WTC11 (cell line): ENCODE measurements around the gene SERGEF. TPM values are rescaled to one million over a fixed set of nuclear protein-coding genes. Genes with fewer than 3 reads are reported as not detected.

Source experiments
- ATAC-seq: fragments of 200-7000 bp; cut with Tn5 transposase; 2 replicates; pipeline ENCODE4 v1.10.0; 2021; ENCODE audit warnings: mild to moderate bottlenecking, moderate library complexity
- CTCF ChIA-PET: fragments of 300-600 bp; sonication (Branson Sonifier 250); formaldehyde crosslinking; loops from one replicate; lab custom pipeline; 2021; ENCODE audit warnings: antibody characterized with exemption; lab: Charles Lee
- POLR2A ChIA-PET: fragments of 350-600 bp; sonication (Branson Sonifier 250); formaldehyde crosslinking; loops from one replicate; lab custom pipeline; 2021; ENCODE audit warnings: antibody characterized with exemption; lab: Charles Lee
- DNase-seq: peaks from one replicate; pipeline ENCODE4 v3.0.0; 2021; ENCODE audit warnings: low spot score
- H3K27ac Mint-ChIP-seq: 2 replicates; pipeline ENCODE4 v1.8.0; 2021; ENCODE audit warnings: mixed read lengths
- H3K27me3 Mint-ChIP-seq: 2 replicates; pipeline ENCODE4 v1.8.0; 2021; ENCODE audit warnings: low read depth, mild to moderate bottlenecking, moderate library complexity, mixed read lengths
- H3K36me3 Mint-ChIP-seq: 2 replicates; pipeline ENCODE4 v1.8.0; 2021; ENCODE audit warnings: mixed read lengths
- H3K4me1 Mint-ChIP-seq: 2 replicates; pipeline ENCODE4 v1.8.0; 2022; ENCODE audit warnings: mixed read lengths
- H3K4me3 Mint-ChIP-seq: 2 replicates; pipeline ENCODE4 v1.8.0; 2021; ENCODE audit warnings: mild to moderate bottlenecking, moderate library complexity, mixed read lengths
- H3K9me3 Mint-ChIP-seq: 2 replicates; pipeline ENCODE4 v1.8.0; 2021; ENCODE audit warnings: mixed read lengths
- ATF1 ChIP-seq: sonication (generic); formaldehyde crosslinking; IDR thresholded peaks from 2 replicates; pipeline ENCODE4 v1.8.1; 2023; ENCODE audit warnings: mild to moderate bottlenecking, moderate library complexity, missing genetic modification reagents
- CREM ChIP-seq: sonication (generic); formaldehyde crosslinking; IDR thresholded peaks from 2 replicates; pipeline ENCODE4 v1.8.1; 2022; ENCODE audit warnings: mild to moderate bottlenecking, missing genetic modification reagents, moderate library complexity
- ELF4 ChIP-seq: sonication (generic); formaldehyde crosslinking; IDR thresholded peaks from 2 replicates; pipeline ENCODE4 v1.8.1; 2022; ENCODE audit warnings: low read depth, mild to moderate bottlenecking, moderate library complexity, missing genetic modification reagents
- FOXP1 ChIP-seq: sonication (generic); formaldehyde crosslinking; IDR thresholded peaks from 2 replicates; pipeline ENCODE4 v1.8.0; 2022; ENCODE audit warnings: missing genetic modification reagents, mild to moderate bottlenecking, moderate library complexity, borderline replicate concordance
- GRHL2 ChIP-seq: fragments of 250-450 bp; sonication (Bioruptor Pico); IDR thresholded peaks from 2 replicates; pipeline ENCODE4 v1.8.0; 2022; ENCODE audit warnings: mild to moderate bottlenecking, moderate library complexity; ENCODE audit not compliant: insufficient replicate concordance, severe bottlenecking
- GTF2I ChIP-seq: fragments of 250-450 bp; sonication (Bioruptor Pico); conservative IDR thresholded peaks from 2 replicates; pipeline ENCODE4 v1.4.0; 2021; ENCODE audit warnings: mild to moderate bottlenecking
- HMGA2 ChIP-seq: fragments of 250-450 bp; sonication (Bioruptor Pico); IDR thresholded peaks from 2 replicates; pipeline ENCODE4 v1.4.0; 2021; ENCODE audit warnings: mild to moderate bottlenecking, moderate library complexity
- MXD4 ChIP-seq: fragments of 250-450 bp; sonication (Bioruptor Pico); IDR thresholded peaks from 2 replicates; pipeline ENCODE4 v1.8.0; 2021; ENCODE audit warnings: mild to moderate bottlenecking, moderate library complexity, borderline replicate concordance
- NFYB ChIP-seq: sonication (generic); formaldehyde crosslinking; conservative IDR thresholded peaks from 2 replicates; pipeline ENCODE4 v1.8.0; 2022; ENCODE audit warnings: low read depth, missing genetic modification reagents
- RORB ChIP-seq: fragments of 250-450 bp; sonication (Bioruptor Pico); IDR thresholded peaks from 2 replicates; pipeline ENCODE4 v1.9.0; 2021; ENCODE audit warnings: mild to moderate bottlenecking
- SMAD3 ChIP-seq: sonication (generic); formaldehyde crosslinking; IDR thresholded peaks from 2 replicates; pipeline ENCODE4 v1.8.0; 2022; ENCODE audit warnings: missing genetic modification reagents, mild to moderate bottlenecking, borderline replicate concordance
- SMAD4 ChIP-seq: sonication (generic); formaldehyde crosslinking; IDR thresholded peaks from 2 replicates; pipeline ENCODE4 v1.8.0; 2022; ENCODE audit warnings: mild to moderate bottlenecking, missing genetic modification reagents
- ZNF121 ChIP-seq: sonication (generic); formaldehyde crosslinking; IDR thresholded peaks from 2 replicates; pipeline ENCODE4 v1.8.0; 2023; ENCODE audit warnings: missing genetic modification reagents
- ZNF396 ChIP-seq: fragments of 250-450 bp; sonication (Bioruptor Pico); IDR thresholded peaks from 2 replicates; pipeline ENCODE4 v1.8.0; 2021; ENCODE audit warnings: mild to moderate bottlenecking, moderate library complexity, borderline replicate concordance
- ZNF423 ChIP-seq: fragments of 250-450 bp; sonication (Bioruptor Pico); IDR thresholded peaks from 2 replicates; pipeline ENCODE4 v2.1.2; 2022; ENCODE audit warnings: mild to moderate bottlenecking, moderate library complexity
- total RNA-seq: library from RNA; stranded (reverse); gene quantifications from 3 replicates; pipeline ENCODE4 v1.2.3, GENCODE V29; 2021
- TF ChIP-seq, protein P1 (sequence below): sonication (generic); formaldehyde crosslinking; IDR thresholded peaks from 2 replicates; pipeline ENCODE4 v1.8.1; 2022; ENCODE audit warnings: mild to moderate bottlenecking, moderate library complexity, missing genetic modification reagents
- TF ChIP-seq, protein P2 (sequence below): sonication (generic); formaldehyde crosslinking; IDR thresholded peaks from 2 replicates; pipeline ENCODE4 v1.8.1; 2022; ENCODE audit warnings: low read depth, mild to moderate bottlenecking, moderate library complexity, missing genetic modification reagents, borderline replicate concordance
- TF ChIP-seq, protein P3 (sequence below): sonication (generic); formaldehyde crosslinking; conservative IDR thresholded peaks from 2 replicates; pipeline ENCODE4 v1.8.1; 2023; ENCODE audit warnings: mild to moderate bottlenecking, low read depth, missing genetic modification reagents, moderate library complexity
- TF ChIP-seq, protein P4 (sequence below): sonication (generic); formaldehyde crosslinking; IDR thresholded peaks from 2 replicates; pipeline ENCODE4 v1.8.1; 2023; ENCODE audit warnings: mild to moderate bottlenecking, missing genetic modification reagents
- TF ChIP-seq, protein P5 (sequence below): fragments of 250-450 bp; sonication (Bioruptor Pico); conservative IDR thresholded peaks from 2 replicates; pipeline ENCODE4 v1.9.0; 2021; ENCODE audit warnings: mild to moderate bottlenecking
- TF ChIP-seq, protein P6 (sequence below): sonication (generic); formaldehyde crosslinking; IDR thresholded peaks from 2 replicates; pipeline ENCODE4 v1.8.0; 2022; ENCODE audit warnings: mild to moderate bottlenecking, missing genetic modification reagents

Gene SERGEF
- total RNA-seq, 1 experiment from 2014 or later, result 35.5 TPM

DNA sequence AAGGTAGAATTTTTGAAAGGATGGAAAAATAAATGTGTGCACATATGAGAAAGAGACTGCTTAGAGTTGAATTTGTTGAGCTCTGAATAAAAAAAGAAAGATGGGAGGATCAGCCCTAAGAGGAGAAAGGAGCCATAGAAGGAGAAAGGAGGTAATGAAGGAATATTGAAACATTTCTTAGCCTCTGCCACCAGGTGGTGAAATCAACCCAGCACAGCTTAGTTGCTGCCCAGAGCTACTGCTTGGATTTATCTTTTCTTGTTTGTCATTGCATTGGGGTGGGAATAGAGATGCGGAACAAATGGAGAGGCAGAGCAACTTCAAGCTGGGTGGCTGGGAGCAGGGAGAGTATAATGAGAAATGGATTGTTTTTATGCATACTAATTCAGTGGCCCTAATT is 80.4 kb downstream of the SERGEF start (continued):
- TF ChIP-seq ELF4 (CRISPR knock-in tag), result no peak
- no peak for TF ChIP-seq ATF1 (CRISPR knock-in tag)
- TF ChIP-seq ZNF396, result no peak
- TF ChIP-seq, protein P1, sequence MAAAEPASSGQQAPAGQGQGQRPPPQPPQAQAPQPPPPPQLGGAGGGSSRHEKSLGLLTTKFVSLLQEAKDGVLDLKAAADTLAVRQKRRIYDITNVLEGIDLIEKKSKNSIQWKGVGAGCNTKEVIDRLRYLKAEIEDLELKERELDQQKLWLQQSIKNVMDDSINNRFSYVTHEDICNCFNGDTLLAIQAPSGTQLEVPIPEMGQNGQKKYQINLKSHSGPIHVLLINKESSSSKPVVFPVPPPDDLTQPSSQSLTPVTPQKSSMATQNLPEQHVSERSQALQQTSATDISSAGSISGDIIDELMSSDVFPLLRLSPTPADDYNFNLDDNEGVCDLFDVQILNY (CRISPR knock-in tag), result no peak
- no peak for TF ChIP-seq RORB
- no peak for TF ChIP-seq SMAD3 (CRISPR knock-in tag)
- TF ChIP-seq SMAD4 (CRISPR knock-in tag), result no peak

DNA sequence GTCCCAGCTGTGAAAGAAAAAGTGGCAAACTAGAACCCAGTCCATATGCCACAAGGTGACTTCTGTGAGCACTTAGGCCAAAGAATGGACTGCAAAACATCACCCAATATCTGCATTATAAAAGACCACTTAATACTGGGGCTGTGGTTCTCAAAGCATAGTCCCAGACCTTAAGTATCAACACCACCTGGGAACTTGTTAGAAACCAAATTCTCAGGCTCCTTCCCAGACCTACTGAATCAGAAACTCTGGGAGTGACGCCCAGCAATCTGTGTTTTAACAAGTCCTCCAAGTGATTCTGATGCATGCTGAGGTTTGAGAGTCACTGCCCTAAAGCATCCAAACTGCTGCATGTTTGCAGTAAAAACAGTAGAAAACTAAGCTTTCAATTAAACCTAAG is 81.3 kb downstream of the SERGEF start:
- Mint-ChIP-seq H3K4me1 (peaks cover 25% of the 10 kb centered on the region), H3K36me3 (peaks cover 10% of the 10 kb centered on the region), H3K9me3 (peaks cover 10% of the 10 kb centered on the region), H3K27ac (peak overlapping the region; percentile 97), H3K27me3 (no peaks in the 10 kb centered on the region), H3K4me3 (0 out of 2 replicates have a peak overlapping the region, but pooled peaks have one; percentile 20)
- ATAC-seq (peak; percentile 77), DNase-seq (no peak)
- POLR2A ChIA-PET, result no interaction called here
- CTCF ChIA-PET, result interaction anchor here (1.1 to 6.3 kb wide), 9 partner anchors 9 to 200 kb away, joined by 3 to 43 read pairs (median 5); no protein-coding TSS in a partner anchor
- TF ChIP-seq, protein P2, sequence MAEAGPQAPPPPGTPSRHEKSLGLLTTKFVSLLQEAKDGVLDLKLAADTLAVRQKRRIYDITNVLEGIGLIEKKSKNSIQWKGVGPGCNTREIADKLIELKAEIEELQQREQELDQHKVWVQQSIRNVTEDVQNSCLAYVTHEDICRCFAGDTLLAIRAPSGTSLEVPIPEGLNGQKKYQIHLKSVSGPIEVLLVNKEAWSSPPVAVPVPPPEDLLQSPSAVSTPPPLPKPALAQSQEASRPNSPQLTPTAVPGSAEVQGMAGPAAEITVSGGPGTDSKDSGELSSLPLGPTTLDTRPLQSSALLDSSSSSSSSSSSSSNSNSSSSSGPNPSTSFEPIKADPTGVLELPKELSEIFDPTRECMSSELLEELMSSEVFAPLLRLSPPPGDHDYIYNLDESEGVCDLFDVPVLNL (CRISPR knock-in tag), result no peak
- TF ChIP-seq, protein P3, sequence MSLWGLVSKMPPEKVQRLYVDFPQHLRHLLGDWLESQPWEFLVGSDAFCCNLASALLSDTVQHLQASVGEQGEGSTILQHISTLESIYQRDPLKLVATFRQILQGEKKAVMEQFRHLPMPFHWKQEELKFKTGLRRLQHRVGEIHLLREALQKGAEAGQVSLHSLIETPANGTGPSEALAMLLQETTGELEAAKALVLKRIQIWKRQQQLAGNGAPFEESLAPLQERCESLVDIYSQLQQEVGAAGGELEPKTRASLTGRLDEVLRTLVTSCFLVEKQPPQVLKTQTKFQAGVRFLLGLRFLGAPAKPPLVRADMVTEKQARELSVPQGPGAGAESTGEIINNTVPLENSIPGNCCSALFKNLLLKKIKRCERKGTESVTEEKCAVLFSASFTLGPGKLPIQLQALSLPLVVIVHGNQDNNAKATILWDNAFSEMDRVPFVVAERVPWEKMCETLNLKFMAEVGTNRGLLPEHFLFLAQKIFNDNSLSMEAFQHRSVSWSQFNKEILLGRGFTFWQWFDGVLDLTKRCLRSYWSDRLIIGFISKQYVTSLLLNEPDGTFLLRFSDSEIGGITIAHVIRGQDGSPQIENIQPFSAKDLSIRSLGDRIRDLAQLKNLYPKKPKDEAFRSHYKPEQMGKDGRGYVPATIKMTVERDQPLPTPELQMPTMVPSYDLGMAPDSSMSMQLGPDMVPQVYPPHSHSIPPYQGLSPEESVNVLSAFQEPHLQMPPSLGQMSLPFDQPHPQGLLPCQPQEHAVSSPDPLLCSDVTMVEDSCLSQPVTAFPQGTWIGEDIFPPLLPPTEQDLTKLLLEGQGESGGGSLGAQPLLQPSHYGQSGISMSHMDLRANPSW, result no peak
- TF ChIP-seq, protein P4, sequence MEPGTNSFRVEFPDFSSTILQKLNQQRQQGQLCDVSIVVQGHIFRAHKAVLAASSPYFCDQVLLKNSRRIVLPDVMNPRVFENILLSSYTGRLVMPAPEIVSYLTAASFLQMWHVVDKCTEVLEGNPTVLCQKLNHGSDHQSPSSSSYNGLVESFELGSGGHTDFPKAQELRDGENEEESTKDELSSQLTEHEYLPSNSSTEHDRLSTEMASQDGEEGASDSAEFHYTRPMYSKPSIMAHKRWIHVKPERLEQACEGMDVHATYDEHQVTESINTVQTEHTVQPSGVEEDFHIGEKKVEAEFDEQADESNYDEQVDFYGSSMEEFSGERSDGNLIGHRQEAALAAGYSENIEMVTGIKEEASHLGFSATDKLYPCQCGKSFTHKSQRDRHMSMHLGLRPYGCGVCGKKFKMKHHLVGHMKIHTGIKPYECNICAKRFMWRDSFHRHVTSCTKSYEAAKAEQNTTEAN (CRISPR knock-in tag), result no peak
- TF ChIP-seq, protein P5, sequence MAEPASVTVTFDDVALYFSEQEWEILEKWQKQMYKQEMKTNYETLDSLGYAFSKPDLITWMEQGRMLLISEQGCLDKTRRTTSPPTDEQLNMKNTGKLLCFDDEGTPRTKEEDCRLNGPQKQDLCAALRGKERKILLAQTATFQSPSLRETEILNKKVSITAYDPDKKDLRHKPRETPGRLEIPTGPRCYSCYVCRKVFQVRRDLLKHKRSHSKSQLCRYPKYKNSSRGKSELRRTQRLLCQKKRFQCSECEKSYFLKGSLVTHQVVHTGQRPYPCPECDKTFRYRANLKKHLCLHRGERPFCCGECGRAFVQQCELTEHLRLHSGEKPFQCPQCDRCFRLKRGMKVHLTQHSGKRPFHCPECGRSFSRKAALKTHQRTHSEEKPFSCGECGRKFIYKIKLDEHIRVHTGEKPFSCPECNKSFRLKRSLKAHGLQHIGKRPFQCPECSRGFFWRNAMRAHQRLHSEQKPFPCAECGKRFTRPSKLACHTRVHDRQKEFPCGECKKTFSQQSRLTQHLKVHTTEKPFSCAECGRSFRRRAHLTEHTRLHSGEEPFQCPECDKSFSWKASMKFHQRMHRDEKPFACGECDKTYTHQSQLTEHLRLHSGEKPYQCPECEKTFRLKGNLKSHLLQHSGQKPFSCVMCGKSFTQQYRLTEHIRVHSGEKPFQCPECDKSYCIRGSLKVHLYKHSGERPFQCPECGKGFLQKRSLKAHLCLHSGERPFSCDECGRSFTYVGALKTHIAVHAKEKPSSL, result no peak
- no peak for TF ChIP-seq FOXP1
- no peak for TF ChIP-seq ZNF121 (CRISPR knock-in tag)
- no peak for TF ChIP-seq GTF2I (CRISPR knock-in tag)

DNA sequence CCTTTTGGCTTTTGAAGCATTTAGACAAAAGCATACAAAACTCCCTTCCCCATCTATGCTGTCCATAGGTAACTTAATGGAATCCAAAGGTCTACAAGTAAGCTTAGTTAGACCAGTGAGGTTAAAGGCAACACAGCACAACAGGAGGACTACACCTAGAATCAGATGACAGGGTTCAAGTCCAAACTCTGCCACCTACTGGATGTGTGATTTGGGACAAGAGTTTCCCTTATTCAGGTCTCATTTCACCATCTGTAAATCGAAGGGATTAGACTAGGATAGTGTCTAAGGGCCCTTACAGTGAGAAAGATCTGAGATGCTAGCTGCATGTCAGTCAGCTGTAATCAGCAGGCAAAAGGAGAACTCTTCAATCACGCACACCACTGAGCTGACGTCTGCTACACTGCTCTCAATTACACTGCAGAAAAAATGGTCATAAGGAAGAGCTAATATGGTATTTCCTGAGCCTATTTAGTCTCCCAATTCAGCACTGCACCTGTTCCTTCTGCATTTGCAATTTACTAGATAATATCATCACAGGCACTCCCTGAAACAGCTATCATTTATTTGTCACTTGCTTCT is 82.2 kb downstream of the SERGEF start:
- CTCF ChIA-PET, result interaction anchor here (1.1 to 6.3 kb wide), 9 partner anchors 8 to 199 kb away, joined by 3 to 43 read pairs (median 8); no protein-coding TSS in a partner anchor
- TF ChIP-seq, protein P5, result no peak
- no peak for TF ChIP-seq MXD4 (CRISPR knock-in tag)
- no peak for TF ChIP-seq HMGA2
- TF ChIP-seq NFYB (CRISPR knock-in tag), result no peak
- no peak for TF ChIP-seq GRHL2 (CRISPR knock-in tag)
- no peak for TF ChIP-seq ZNF121 (CRISPR knock-in tag)
- TF ChIP-seq ZNF423 (CRISPR knock-in tag), result no peak
- TF ChIP-seq, protein P6, sequence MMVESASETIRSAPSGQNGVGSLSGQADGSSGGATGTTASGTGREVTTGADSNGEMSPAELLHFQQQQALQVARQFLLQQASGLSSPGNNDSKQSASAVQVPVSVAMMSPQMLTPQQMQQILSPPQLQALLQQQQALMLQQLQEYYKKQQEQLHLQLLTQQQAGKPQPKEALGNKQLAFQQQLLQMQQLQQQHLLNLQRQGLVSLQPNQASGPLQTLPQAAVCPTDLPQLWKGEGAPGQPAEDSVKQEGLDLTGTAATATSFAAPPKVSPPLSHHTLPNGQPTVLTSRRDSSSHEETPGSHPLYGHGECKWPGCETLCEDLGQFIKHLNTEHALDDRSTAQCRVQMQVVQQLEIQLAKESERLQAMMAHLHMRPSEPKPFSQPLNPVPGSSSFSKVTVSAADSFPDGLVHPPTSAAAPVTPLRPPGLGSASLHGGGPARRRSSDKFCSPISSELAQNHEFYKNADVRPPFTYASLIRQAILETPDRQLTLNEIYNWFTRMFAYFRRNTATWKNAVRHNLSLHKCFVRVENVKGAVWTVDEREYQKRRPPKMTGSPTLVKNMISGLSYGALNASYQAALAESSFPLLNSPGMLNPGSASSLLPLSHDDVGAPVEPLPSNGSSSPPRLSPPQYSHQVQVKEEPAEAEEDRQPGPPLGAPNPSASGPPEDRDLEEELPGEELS (CRISPR knock-in tag), result no peak
- no peak for TF ChIP-seq CREM (CRISPR knock-in tag)

More for the DNA sequence above, 82.2 kb downstream of the SERGEF start:
- Mint-ChIP-seq H3K4me3 (no peak overlapping the region), H3K36me3 (peaks cover 10% of the 10 kb centered on the region), H3K4me1 (peaks cover 24% of the 10 kb centered on the region), H3K9me3 (peaks cover 10% of the 10 kb centered on the region), H3K27ac (no peak overlapping the region; the same call in 1 of the 2 replicates), H3K27me3 (no peaks in the 10 kb centered on the region)
- no peak for DNase-seq
- ATAC-seq, result peak; percentile 24; the same call in 1 of the 2 replicates
- POLR2A ChIA-PET, result no interaction called here
